Sciatic nerve (tissue), 2 donors: Measurements from ENCODE around the gene MTHFD1L. TPM values are rescaled to one million over a fixed set of nuclear protein-coding genes. Genes with fewer than 3 reads are reported as not detected.
A peak's percentile ranks its signal among the peaks of the same experiment; 100 is the strongest.
"Not testable (repeated sequence)": the region's sequence is repeated elsewhere in the genome, so short reads cannot be mapped to it uniquely, and the experiment has no call there.

ENCODE experiments used
- ATAC-seq: fragments of 200-7000 bp; cut with Tn5 transposase; one replicate; pipeline ENCODE4 v1.9.1; 2020; ENCODE audit warnings: mild to moderate bottlenecking, moderate library complexity
- DNase-seq: peaks from one replicate; pipeline ENCODE4 v3.0.0-alpha.2; 2020; ENCODE audit warnings: low spot score
- intact Hi-C: fragments of 100-400 bp; cut with DNase I; formaldehyde crosslinking; loops from one replicate; pipeline ENCODE4 v1.14.2; 2022
- total RNA-seq: library from RNA; stranded (reverse); fragmentation: NEBNext Ultra II Directional; extraction: Animal tissue kit (Norgen Biotek cat#: 25700); gene quantifications from one replicate; pipeline ENCODE4 v1.2.1, GENCODE V29; 2021
- donor health status: DM: no; HTN: no; CAD: no.
- donor health status: DM: no; HTN: no; CAD: no.

MTHFD1L gene
- total RNA-seq, 1 donor from 2014 or later = 30.4 TPM

GRCh38 chr6:151044465-151045441 lies 179.3 kb downstream of the MTHFD1L start:
- DNase-seq = peak; percentile 82
- intact Hi-C loops = no loop called here

DNA sequence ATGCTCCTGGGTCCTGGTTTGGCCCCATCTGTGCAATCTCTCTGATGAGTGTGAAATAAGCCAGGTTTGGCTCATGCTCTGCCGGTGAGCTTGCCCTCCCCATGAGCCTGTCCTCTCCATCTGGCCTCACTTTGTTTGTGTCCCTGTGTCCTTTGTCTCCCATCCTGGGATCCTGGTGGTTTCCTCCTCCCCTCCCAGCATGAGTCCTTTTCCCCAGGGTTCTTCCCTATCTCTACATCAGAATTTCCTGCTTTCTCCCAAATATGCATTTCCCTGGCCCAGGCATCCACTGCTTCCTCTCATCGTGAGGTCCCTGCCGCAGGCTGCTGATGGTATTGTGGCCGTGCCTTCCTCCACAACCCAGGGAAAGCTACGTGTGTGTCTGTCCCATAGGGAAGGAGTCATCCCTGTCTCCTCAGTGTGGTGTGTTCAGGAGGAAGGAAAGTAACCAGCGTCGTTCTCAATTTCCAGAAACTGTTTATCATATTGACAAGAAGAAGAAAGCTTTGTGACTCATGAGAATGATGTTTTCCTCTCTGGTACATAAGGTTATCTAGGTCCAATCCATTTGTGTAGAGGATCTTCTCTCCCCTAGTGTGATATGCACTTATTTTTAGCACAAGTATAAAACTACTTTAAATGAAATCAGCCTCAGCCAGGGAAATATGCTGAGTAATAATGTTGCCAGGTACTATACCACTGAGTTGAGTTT lies 180.2 kb downstream of the MTHFD1L start:
- DNase-seq, ATAC-seq, intact Hi-C loops: not testable (repeated sequence)

More at GRCh38 chr6:151044465-151045441, 179.3 kb downstream of the MTHFD1L start:
- peak; percentile 82 for ATAC-seq

- no peak for DNase-seq
- intact Hi-C loops = no loop called here
Observed at GRCh38 chr6:151051164-151051563, 185.7 kb downstream of the MTHFD1L start.

DNA sequence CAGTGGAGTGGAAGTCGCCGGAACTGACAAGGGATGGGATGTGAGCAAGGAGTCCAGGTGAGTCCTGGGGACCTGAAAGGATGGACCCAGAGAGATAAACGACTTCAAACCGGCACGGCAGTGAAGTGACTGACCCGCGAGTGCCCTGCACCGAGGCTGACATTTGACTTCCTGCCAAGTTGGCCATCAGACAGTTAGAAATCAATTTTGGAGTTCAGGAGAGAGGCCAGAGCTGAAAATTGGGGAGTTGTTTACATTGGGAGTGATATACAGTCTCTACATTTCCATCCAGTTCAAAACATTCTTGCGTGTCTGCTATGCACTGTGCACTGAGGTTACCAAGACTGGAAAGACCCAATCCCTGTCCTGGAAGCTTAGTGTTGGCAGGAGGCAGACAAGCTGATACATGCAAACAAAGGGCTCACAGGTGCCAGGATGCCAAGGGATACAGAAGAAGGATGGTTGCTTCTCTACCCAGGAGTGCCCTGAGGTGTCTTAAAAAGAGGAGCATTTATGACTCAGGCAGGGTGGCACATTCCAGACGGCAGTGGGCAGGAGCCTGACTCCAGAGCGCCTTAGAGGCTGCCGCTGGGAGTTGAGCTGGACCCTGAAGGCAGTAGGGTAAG lies 186.6 kb downstream of the MTHFD1L start:
- no peak for DNase-seq
- ATAC-seq = no peak
- intact Hi-C loops = no loop called here

More at GRCh38 chr6:151051164-151051563, 185.7 kb downstream of the MTHFD1L start:
- ATAC-seq = no peak

GRCh38 chr6:151054306-151054705 lies 188.8 kb downstream of the MTHFD1L start:
- peak; percentile 90 for ATAC-seq
- intact Hi-C loops = no loop called here
- no peak for DNase-seq

GRCh38 chr6:151056230-151056907 lies 190.9 kb downstream of the MTHFD1L start:
- intact Hi-C loops = no loop called here
- DNase-seq = no peak
- ATAC-seq = no peak

DNA sequence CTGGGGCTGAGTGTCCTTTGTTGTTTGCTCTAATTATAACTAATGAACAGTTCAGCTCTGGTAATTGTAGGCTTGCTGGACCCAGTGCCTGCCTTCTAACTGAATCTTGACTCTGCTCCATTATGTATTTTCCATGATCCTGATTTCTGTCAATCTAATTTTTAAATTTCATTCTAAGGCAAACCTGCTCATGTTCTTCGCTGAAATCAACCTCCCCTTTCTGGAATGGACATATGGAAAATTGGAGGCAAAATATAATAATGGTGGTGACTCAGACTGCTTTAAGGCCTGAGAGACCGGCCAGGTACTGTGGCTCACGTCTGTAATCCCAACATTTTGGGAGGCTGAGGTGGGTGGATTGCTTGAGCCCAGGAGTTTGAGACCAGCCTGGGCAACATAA lies 191.6 kb downstream of the MTHFD1L start:
- intact Hi-C loops = no loop called here
- DNase-seq = no peak
- ATAC-seq = no peak

DNA sequence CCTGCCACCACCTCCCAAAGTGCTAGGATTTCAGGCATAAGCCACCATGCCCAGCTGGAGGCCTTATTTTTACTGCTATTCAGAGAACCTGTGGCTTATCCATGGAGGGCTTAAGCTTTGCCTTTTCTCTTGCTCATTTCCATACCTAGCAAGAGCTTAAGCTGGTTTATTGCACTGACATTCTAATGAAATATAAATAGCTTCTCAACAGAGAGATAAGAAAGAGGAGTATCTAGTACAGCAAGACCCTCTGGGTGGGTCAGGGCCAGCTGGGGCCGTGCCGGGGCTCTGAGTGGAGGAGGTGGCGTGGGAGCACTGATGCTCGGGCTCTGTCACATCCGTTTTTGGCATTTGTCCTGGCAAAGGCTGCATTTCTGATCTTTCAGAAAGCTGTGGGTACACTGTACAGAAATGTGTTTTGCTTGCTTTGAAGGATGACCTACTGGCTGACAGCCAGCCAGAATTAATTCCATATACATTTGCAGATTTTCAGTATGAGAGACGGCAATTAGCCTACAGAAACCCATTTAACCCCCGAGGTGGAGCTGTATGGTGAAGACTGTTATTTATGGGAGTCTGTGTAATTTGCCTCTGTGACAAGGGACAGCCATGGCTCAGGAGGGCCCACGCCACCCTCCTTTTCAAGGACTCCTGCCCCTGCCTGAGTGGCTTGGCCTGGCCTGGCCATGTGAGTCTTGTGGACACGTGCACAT lies 192.7 kb downstream of the MTHFD1L start:
- ATAC-seq (no peak), DNase-seq (no peak)
- intact Hi-C loops = no loop called here

- intact Hi-C loops = no loop called here
- DNase-seq = no peak
- no peak for ATAC-seq
Observed at GRCh38 chr6:151059612-151060095, 194.2 kb downstream of the MTHFD1L start.

DNA sequence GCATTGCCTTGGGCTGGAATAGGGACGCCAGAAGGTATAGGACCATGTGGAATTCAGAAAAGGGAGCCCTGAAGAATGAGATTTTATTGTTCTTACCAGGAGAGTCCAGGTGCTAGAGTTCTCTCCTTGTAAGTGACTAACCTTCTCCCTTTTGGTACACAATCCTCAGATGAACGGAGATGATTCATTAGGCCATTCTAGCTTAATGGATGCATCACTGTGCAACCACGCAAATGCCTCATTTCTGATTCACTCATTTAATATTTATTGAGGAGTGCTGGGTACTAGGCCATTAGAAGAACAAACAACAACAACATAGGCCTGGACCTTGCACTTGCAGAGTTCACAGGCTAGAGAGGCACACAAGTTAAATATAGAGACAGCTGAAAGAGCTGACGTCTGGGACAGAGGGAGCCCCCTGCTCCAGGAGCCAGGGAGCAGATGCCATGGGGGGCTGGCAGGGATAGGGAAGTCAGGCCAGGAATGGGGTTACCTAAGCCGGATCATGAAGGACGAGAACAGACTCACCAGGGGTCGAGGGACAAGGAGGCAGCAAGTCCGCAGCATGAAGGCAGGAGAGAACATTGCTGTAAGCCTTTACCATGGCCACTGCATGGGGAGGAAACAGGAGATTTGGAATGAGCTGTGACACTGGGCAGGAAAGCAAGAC lies 194.7 kb downstream of the MTHFD1L start:
- DNase-seq (no peak), ATAC-seq (no peak)
- intact Hi-C loops = no loop called here

GRCh38 chr6:151060766-151061531 lies 195.4 kb downstream of the MTHFD1L start:
- DNase-seq = no peak
- ATAC-seq = no peak

DNA sequence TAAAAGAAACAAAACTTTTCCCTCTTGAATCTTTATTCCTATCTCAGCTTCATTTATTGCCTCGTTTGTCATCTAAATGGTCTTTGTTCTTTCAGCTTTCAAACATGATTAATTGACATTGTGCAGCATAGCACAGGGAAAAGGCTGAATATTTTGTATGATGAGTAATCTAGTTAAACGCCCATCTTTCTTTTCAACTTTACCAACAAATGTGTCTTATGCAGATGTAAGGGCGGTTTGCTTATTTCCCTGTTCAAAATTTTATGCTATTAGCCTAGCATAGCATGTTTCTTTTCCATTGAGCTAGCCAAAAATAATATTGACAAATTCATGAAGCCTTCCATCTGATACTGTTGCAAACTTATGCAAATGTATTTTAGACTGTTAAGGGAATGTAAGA lies 197.8 kb downstream of the MTHFD1L start:
- DNase-seq = no peak
- intact Hi-C loops = no loop called here
- ATAC-seq = no peak

More at GRCh38 chr6:151060766-151061531, 195.4 kb downstream of the MTHFD1L start:
- intact Hi-C loops = no loop called here

GRCh38 chr6:151063842-151064647 lies 198.5 kb downstream of the MTHFD1L start:
- ATAC-seq (no peak), DNase-seq (no peak)
- intact Hi-C loops = no loop called here

DNA sequence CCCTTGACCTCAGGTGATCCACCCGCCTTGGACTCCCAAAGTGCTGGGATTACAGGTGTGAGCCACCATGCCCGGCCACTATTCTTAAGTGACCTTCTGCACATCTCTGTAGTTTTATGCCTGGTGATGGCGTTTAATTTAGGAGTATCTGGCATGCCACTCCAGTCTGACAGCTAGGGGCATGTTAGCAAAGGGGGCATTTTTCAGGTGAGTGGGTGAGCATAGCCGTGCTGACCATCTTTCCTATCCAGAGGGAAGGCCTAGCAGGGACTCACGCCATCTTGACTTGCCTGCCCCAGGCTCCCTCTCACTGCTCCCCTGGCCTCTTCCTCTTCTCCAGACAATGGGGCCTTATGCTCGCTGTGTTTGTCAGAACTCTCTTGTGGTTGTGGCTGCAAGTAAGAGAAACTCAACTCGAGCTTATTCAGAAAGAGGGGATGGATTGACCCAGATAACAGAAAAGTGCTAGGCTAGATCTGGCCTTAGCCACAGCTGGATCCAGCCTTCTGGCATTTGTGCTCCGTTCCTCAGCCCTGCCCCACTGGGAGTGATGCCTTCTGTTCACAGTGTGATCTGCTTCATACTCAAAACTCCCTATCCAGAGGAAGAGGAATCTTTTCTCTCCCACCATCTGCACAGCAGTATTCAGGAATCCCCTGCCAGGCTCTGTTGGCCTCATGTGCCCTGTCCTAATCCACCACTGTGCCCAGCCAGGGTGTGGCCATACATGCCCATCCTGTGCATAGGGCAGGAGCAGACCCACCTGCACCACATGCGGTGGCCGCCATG lies 199.7 kb downstream of the MTHFD1L start:
- intact Hi-C loops = no loop called here
- ATAC-seq (peak; percentile 66), DNase-seq (no peak)
